H1 (cell line): ENCODE data around the gene FMNL1. TPM values are rescaled to one million over a fixed set of nuclear protein-coding genes. Genes with fewer than 3 reads are reported as not detected.

ENCODE experiments used
- CTCF ChIA-PET: fragments of 300-600 bp; sonication (Branson Sonifier 250); formaldehyde crosslinking; loops from one replicate; lab custom pipeline; 2021; ENCODE audit not compliant: partially characterized antibody; lab: Charles Lee
- POLR2A ChIA-PET: fragments of 300-600 bp; sonication (Branson Sonifier 250); formaldehyde crosslinking; loops from one replicate; lab custom pipeline; 2021; ENCODE audit warnings: inconsistent platforms; ENCODE audit not compliant: partially characterized antibody; lab: Charles Lee
- DNase-seq, 2 experiments: peaks; one replicate each; pipeline versions ENCODE4 v3.0.0 to v3.0.0-alpha.2; 2010 to 2022; ENCODE audit warnings: low spot score in 2 of 2, low read depth in 1 of 2, mixed read lengths in 1 of 2
- FAIRE-seq: peaks from 2 replicates; lab custom pipeline; 2011; peaks lifted over from hg19 to GRCh38; lab: Jason Lieb, UNC
- H2AFZ ChIP-seq: 2 replicates; pipeline ENCODE4 v1.8.1; 2012; ENCODE audit warnings: low read length, inconsistent platforms
- H2AK5ac ChIP-seq: 2 replicates; pipeline ENCODE4 v1.6.1; 2013; ENCODE audit warnings: low read depth, low read length
- H2BK120ac ChIP-seq: replicated peaks from 2 replicates; pipeline ENCODE3; 2013; ENCODE audit warnings: low read depth, low read length, inconsistent platforms
- H2BK12ac ChIP-seq: 2 replicates; pipeline ENCODE4 v1.6.1; 2013; ENCODE audit warnings: low read depth, low read length
- H2BK15ac ChIP-seq: 2 replicates; pipeline ENCODE4 v1.6.1; 2013; ENCODE audit warnings: low read length
- H2BK20ac ChIP-seq: 2 replicates; pipeline ENCODE4 v1.6.1; 2013; ENCODE audit warnings: low read length
- H2BK5ac ChIP-seq: 2 replicates; pipeline ENCODE4 v1.6.1; 2013; ENCODE audit warnings: low read depth, low read length
- H3K14ac ChIP-seq: 2 replicates; pipeline ENCODE4 v1.6.1; 2013; ENCODE audit warnings: inconsistent platforms; ENCODE audit not compliant: insufficient read length
- H3K18ac ChIP-seq: 2 replicates; pipeline ENCODE4 v1.6.1; 2013; ENCODE audit warnings: low read length; ENCODE audit errors: extremely low read depth
- H3K23ac ChIP-seq: 2 replicates; pipeline ENCODE4 v1.6.1; 2013; ENCODE audit warnings: inconsistent platforms; ENCODE audit not compliant: insufficient read length
- H3K23me2 ChIP-seq: 2 replicates; pipeline ENCODE4 v1.6.1; 2013; ENCODE audit warnings: low read depth, low read length
- H3K27ac ChIP-seq: 2 replicates; pipeline ENCODE4 v1.6.1; 2011; ENCODE audit warnings: low read depth, low read length, inconsistent platforms
- H3K27me3 ChIP-seq, 4 experiments: replicated peaks in 1 of 4; 1 replicate in 1 of 4; 2 replicates in 3 of 4; pipeline versions ENCODE4 v1.6.1 to v1.8.1; 2011 to 2013; ENCODE audit warnings: low read length in 3 of 4, mild to moderate bottlenecking in 3 of 4, inconsistent platforms in 2 of 4, mixed read lengths in 2 of 4, moderate library complexity in 1 of 4; ENCODE audit not compliant: control insufficient read depth in 3 of 4, insufficient read depth in 3 of 4; ENCODE audit errors: extremely low read depth in 1 of 4
- H3K36me3 ChIP-seq, 4 experiments: 2 replicates each; pipeline versions ENCODE4 v1.6.1 to v1.8.1; 2011 to 2013; ENCODE audit warnings: mild to moderate bottlenecking in 4 of 4, low read length in 3 of 4, moderate library complexity in 2 of 4, control low read depth in 1 of 4, inconsistent platforms in 1 of 4; ENCODE audit not compliant: insufficient read depth in 4 of 4, control insufficient read depth in 2 of 4
- H3K4ac ChIP-seq: replicated peaks from 2 replicates; pipeline ENCODE3; 2013; ENCODE audit warnings: low read length, low read depth, mixed read lengths, inconsistent platforms; ENCODE audit not compliant: insufficient read length
- H3K4me1 ChIP-seq, 4 experiments: replicated peaks in 1 of 4; 1 replicate in 1 of 4; 2 replicates in 3 of 4; pipeline versions ENCODE4 v1.6.1 to v1.8.1; 2011 to 2013; ENCODE audit warnings: low read length in 3 of 4, inconsistent platforms in 2 of 4, mixed read lengths in 1 of 4; ENCODE audit not compliant: insufficient read depth in 4 of 4, control insufficient read depth in 3 of 4
- H3K4me2 ChIP-seq, 2 experiments: 2 replicates each; pipeline versions ENCODE4 v1.6.1 to v1.8.1; 2011 to 2013; ENCODE audit warnings: low read depth in 2 of 2, low read length in 2 of 2, control low read depth in 1 of 2, inconsistent platforms in 1 of 2, mild to moderate bottlenecking in 1 of 2; ENCODE audit not compliant: insufficient read depth in 1 of 2
- H3K4me3 ChIP-seq, 4 experiments: fragments of 200-600, 300-600 bp in 1 of 4; sonication (generic), shearing (Covaris generic), sonication (Bioruptor Twin) in 1 of 4; 2 replicates each; pipeline versions ENCODE4 v1.5.1 to v1.8.1; 2011 to 2016; ENCODE audit warnings: low read length in 4 of 4, low read depth in 3 of 4, control low read depth in 2 of 4, inconsistent platforms in 2 of 4, mild to moderate bottlenecking in 2 of 4, mixed read lengths in 1 of 4, moderate library complexity in 1 of 4; ENCODE audit not compliant: insufficient read depth in 2 of 4; ENCODE audit errors: extremely low read depth in 1 of 4
- H3K56ac ChIP-seq: replicated peaks from 2 replicates; pipeline ENCODE3; 2013; ENCODE audit warnings: low read depth, mild to moderate bottlenecking, mixed read lengths, low read length, inconsistent platforms; ENCODE audit not compliant: insufficient read length
- H3K79me1 ChIP-seq: 2 replicates; pipeline ENCODE4 v1.6.1; 2013; ENCODE audit warnings: low read depth, low read length, control low read depth
- H3K79me2 ChIP-seq, 2 experiments: 2 replicates each; pipeline versions ENCODE4 v1.6.1 to v1.8.1; 2012 to 2013; ENCODE audit warnings: low read length in 2 of 2, mild to moderate bottlenecking in 2 of 2, inconsistent platforms in 1 of 2; ENCODE audit not compliant: insufficient read depth in 2 of 2, control insufficient read depth in 1 of 2
- H3K9ac ChIP-seq, 4 experiments: replicated peaks in 1 of 4; 1 replicate in 1 of 4; 2 replicates in 3 of 4; pipeline versions ENCODE4 v1.6.1 to v1.8.1; 2011 to 2013; ENCODE audit warnings: low read depth in 3 of 4, low read length in 3 of 4, control low read depth in 2 of 4, mild to moderate bottlenecking in 2 of 4, moderate library complexity in 2 of 4, inconsistent platforms in 1 of 4; ENCODE audit errors: extremely low read depth in 1 of 4
- H3K9me3 ChIP-seq, 2 experiments: 2 replicates each; pipeline versions ENCODE4 v1.6.1 to v1.8.1; 2012 to 2013; ENCODE audit warnings: mild to moderate bottlenecking in 2 of 2, moderate library complexity in 2 of 2, control low read depth in 1 of 2, inconsistent platforms in 1 of 2, low read depth in 1 of 2, low read length in 1 of 2, mixed read lengths in 1 of 2; ENCODE audit not compliant: insufficient read depth in 2 of 2
- H4K20me1 ChIP-seq, 2 experiments: replicated peaks in 1 of 2; 2 replicates each; pipeline versions ENCODE3 to v1.8.1; 2011 to 2013; ENCODE audit warnings: inconsistent platforms in 2 of 2, low read length in 2 of 2, mild to moderate bottlenecking in 1 of 2; ENCODE audit not compliant: insufficient read depth in 2 of 2, control insufficient read depth in 1 of 2
- H4K5ac ChIP-seq: 2 replicates; pipeline ENCODE4 v1.6.1; 2013; ENCODE audit warnings: low read length, low read depth, mixed read lengths, inconsistent platforms; ENCODE audit not compliant: insufficient read length
- H4K8ac ChIP-seq: 2 replicates; pipeline ENCODE4 v1.8.0; 2013; ENCODE audit warnings: mild to moderate bottlenecking, moderate library complexity, low read length, inconsistent platforms; ENCODE audit not compliant: insufficient read depth; ENCODE audit errors: extremely low read depth
- H4K91ac ChIP-seq: replicated peaks from 2 replicates; pipeline ENCODE3; 2013; ENCODE audit warnings: low read length, mixed read lengths, inconsistent platforms; ENCODE audit not compliant: insufficient read length
- CEBPB ChIP-seq: IDR thresholded peaks from 2 replicates; pipeline ENCODE4 v1.6.1; 2012; ENCODE audit warnings: low read depth, low read length
- CREB1 ChIP-seq: IDR thresholded peaks from 2 replicates; pipeline ENCODE4 v1.6.1; 2012; ENCODE audit warnings: inconsistent platforms
- CTBP2 ChIP-seq: IDR thresholded peaks from 2 replicates; pipeline ENCODE4 v1.7.0; 2011; ENCODE audit warnings: borderline replicate concordance, mild to moderate bottlenecking, moderate library complexity, mixed read lengths, low read length; ENCODE audit not compliant: insufficient read depth, insufficient read length
- GABPA ChIP-seq: IDR thresholded peaks from 2 replicates; pipeline ENCODE4 v1.6.1; 2011; ENCODE audit warnings: mild to moderate bottlenecking, low read length, moderate library complexity, borderline replicate concordance; ENCODE audit not compliant: insufficient read depth
- GTF2F1 ChIP-seq: IDR thresholded peaks from 2 replicates; pipeline ENCODE4 v1.6.1; 2012; ENCODE audit warnings: low read depth, low read length, improper control_type of control experiment, borderline replicate concordance
- MAFK ChIP-seq: IDR thresholded peaks from 2 replicates; pipeline ENCODE4 v1.6.1; 2012; ENCODE audit warnings: low read depth, mild to moderate bottlenecking, improper control_type of control experiment, low read length
- NANOG ChIP-seq: IDR thresholded peaks from 2 replicates; pipeline ENCODE4 v1.6.1; 2011; ENCODE audit warnings: low read length, low read depth, mild to moderate bottlenecking, inconsistent platforms; ENCODE audit not compliant: insufficient read depth, poor library complexity, severe bottlenecking
- SAP30 ChIP-seq: fragments of 300-600 bp; sonication (generic); IDR thresholded peaks from 2 replicates; pipeline ENCODE4 v1.7.1; 2012; ENCODE audit warnings: low read length, moderate library complexity, mild to moderate bottlenecking, inconsistent platforms; ENCODE audit not compliant: insufficient read depth, insufficient replicate concordance
- SP4 ChIP-seq: IDR thresholded peaks from 2 replicates; pipeline ENCODE4 v1.6.1; 2012; ENCODE audit warnings: low read length, inconsistent platforms
- WGBS, 2 experiments: shearing (Covaris generic) in 1 of 2; methylation state at CpG; one replicate each; pipeline versions ENCODE4 v1.1.6 to v1.1.7; 2013 to 2015; ENCODE audit warnings: low lambda C conversion rate in 2 of 2, mixed read lengths in 2 of 2, inconsistent platforms in 1 of 2, low coverage in 1 of 2, missing lambda C conversion rate in 1 of 2; ENCODE audit not compliant: insufficient replicate concordance in 2 of 2, insufficient coverage in 1 of 2, insufficient read length in 1 of 2; ENCODE audit errors: extremely low coverage in 1 of 2, missing lambda C conversion rate in 1 of 2; 5-methylcytosine and 5-hydroxymethylcytosine counted together
- polyA plus RNA-seq, 7 experiments: library from polyadenylated mRNA; depleted of rRNA in 3 of 7; stranded (reverse) in 5 of 7; unstranded in 2 of 7; fragments of >200 nt in 5 of 7; fragments of 200-250 nt in 2 of 7; gene quantifications; 1 replicate in 5 of 7; 2 replicates in 1 of 7; 4 replicates in 1 of 7; pipeline versions ENCODE4 v1.2.1 to v1.2.3, GENCODE V29; 2011 to 2013; ENCODE audit warnings: missing spikeins in 2 of 7, mixed read lengths in 2 of 7
- total RNA-seq: library from RNA; stranded (reverse); fragmentation: NEBNext Ultra II Directional; extraction: Animal tissue kit (Norgen Biotek cat#: 25700); gene quantifications from 2 replicates; pipeline ENCODE4 v1.2.1, GENCODE V29; 2021

The FMNL1 gene
- total and polyA plus RNA-seq, 2 of the 8 experiments (the other 6 are each of a cell fraction or from before 2014, with no cell fraction given) = 2.5 to 8.6 TPM

DNA sequence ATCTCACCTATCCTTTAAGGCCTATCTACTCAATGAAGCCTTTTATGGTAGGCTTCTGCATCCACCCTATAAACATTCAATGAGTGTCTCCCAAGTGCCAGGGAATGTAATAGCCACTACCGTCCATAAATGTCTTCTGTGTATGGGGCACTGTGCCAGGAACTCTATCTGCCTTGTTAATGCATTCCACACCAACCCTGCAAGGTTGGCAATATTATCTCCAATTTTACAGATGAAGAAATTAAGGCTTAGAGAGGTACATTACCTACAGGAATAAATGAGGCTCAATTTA, 75.1 kb downstream of the FMNL1 start:
- H3K14ac ChIP-seq = no peak overlapping the region
- no peak for DNase-seq
- H3K4me1 ChIP-seq = peaks cover 0 to 5% (median 0%) of the 10 kb centered on the region in 4 experiments; a peak in 1 of 7 replicates
- TF ChIP-seq CEBPB = no peak
- no peak for TF ChIP-seq CREB1
- no peak for TF ChIP-seq SAP30
- TF ChIP-seq MAFK = no peak
- TF ChIP-seq GABPA = no peak
- no peak for TF ChIP-seq GTF2F1
- no peak for TF ChIP-seq SP4
- TF ChIP-seq CTBP2 = no peak
- no peak for TF ChIP-seq NANOG
- no peak for FAIRE-seq
- no peak overlapping the region for H2AK5ac ChIP-seq
- H3K18ac ChIP-seq = no peak overlapping the region
- ChIA-PET POLR2A (interaction anchor here (0.6 kb wide), 1 partner anchor 107 kb away, joined by 3 read pairs; no protein-coding TSS in a partner anchor), CTCF (no interaction called here)
- H3K4me3 ChIP-seq = no peak overlapping the region
- H4K5ac ChIP-seq = no peak overlapping the region
- 87% methylated on average over 1 of the region's 1 CpG; no CpG with 5 or more reads in 1 of the 2 experiments for WGBS, 2 experiments
- no peak overlapping the region for H3K9ac ChIP-seq
- H4K91ac ChIP-seq = no peak overlapping the region
- H3K23ac ChIP-seq = no peak overlapping the region
- peaks cover 6 to 10% of the 10 kb centered on the region in 2 experiments for H4K20me1 ChIP-seq
- H2BK5ac ChIP-seq = no peak overlapping the region
- no peak overlapping the region for H2BK120ac ChIP-seq
- no peak overlapping the region for H2BK20ac ChIP-seq
- H3K9me3 ChIP-seq = no peaks in the 10 kb centered on the region
- H3K4me2 ChIP-seq = no peak overlapping the region
- no peaks in the 10 kb centered on the region for H3K23me2 ChIP-seq
- H2AFZ ChIP-seq = no peak overlapping the region
- H3K27ac ChIP-seq = no peak overlapping the region
- no peak overlapping the region for H3K4ac ChIP-seq
- no peak overlapping the region for H2BK12ac ChIP-seq
- no peaks in the 10 kb centered on the region for H3K36me3 ChIP-seq
- H3K27me3 ChIP-seq = no peaks in the 10 kb centered on the region
- no peak overlapping the region for H2BK15ac ChIP-seq
- no peak overlapping the region for H4K8ac ChIP-seq
- H3K79me1 ChIP-seq = peaks cover 14% of the 10 kb centered on the region
- H3K56ac ChIP-seq = no peak overlapping the region
- peaks cover 0 to 4% of the 10 kb centered on the region in 2 experiments; a peak in 1 of 4 replicates for H3K79me2 ChIP-seq
